Measurements from ENCODE around the gene TTC36. TPM values are rescaled to one million over a fixed set of nuclear protein-coding genes. Genes with fewer than 3 reads are reported as not detected.

The TTC36 gene
- total and polyA plus RNA-seq, 4 experiments from 2014 or later, result 0.39 to 1.2 (median 0.82) TPM

GRCh38 chr11:118503216-118503615, 24.1 kb upstream of the TTC36 start:
- POLR2A ChIA-PET (ENCODE audit: partially characterized antibody), result interaction anchor here (1.2 kb wide), 1 partner anchor 42 kb away, joined by 3 read pairs; no protein-coding TSS in a partner anchor

GRCh38 chr11:118511601-118512000, 15.7 kb upstream of the TTC36 start:
- H3K27ac ChIP-seq (ENCODE audit: low read depth, low read length), result no peak overlapping the region
- CTCF ChIA-PET (ENCODE audit: partially characterized antibody), result no interaction called here
- Mint-ChIP-seq H3K27me3 (no peaks in the 10 kb centered on the region), H3K27ac (peak overlapping the region in 3 of 7 donors; percentile 15 to 85 (median 70)), H3K4me3 (no peak overlapping the region), H3K9me3 (no peaks in the 10 kb centered on the region), H3K4me1 (peaks cover 6 to 15% (median 10%) of the 10 kb centered on the region in 4 donors), H3K36me3 (peaks cover 51 to 73% of the 10 kb centered on the region in 2 donors)
- POLR2A ChIA-PET (ENCODE audit: partially characterized antibody), result interaction anchor here (0.6 kb wide), 1 partner anchor 75 kb away, joined by 3 read pairs; the partner anchor contains the start of gene KMT2A
- no peaks in the 10 kb centered on the region for H3K9me3 ChIP-seq (ENCODE audit: control insufficient read depth in 1 of 2, low read length in 2 of 2)
- H3K4me1 ChIP-seq (ENCODE audit: insufficient read depth, low read length), result no peaks in the 10 kb centered on the region
- H3K27me3 ChIP-seq (ENCODE audit: insufficient read depth, low read length), result no peaks in the 10 kb centered on the region
- intact Hi-C loops (cut with micrococcal nuclease), result no loop called here
- no peak for DNase-seq
- H3K4me3 ChIP-seq (ENCODE audit: low read length in 2 of 2), result no peak overlapping the region
- H3K36me3 ChIP-seq (ENCODE audit: insufficient read depth, low read length), result peaks cover 88% of the 10 kb centered on the region

More at GRCh38 chr11:118503216-118503615, 24.1 kb upstream of the TTC36 start:
- H3K36me3 ChIP-seq (ENCODE audit: insufficient read depth, low read length), result peaks cover 95% of the 10 kb centered on the region
- no peaks in the 10 kb centered on the region for H3K4me1 ChIP-seq (ENCODE audit: insufficient read depth, low read length)
- no peak for DNase-seq
- Mint-ChIP-seq H3K36me3 (peaks cover 72 to 93% of the 10 kb centered on the region in 2 donors), H3K9me3 (no peaks in the 10 kb centered on the region), H3K4me3 (no peak overlapping the region), H3K27ac (peak overlapping the region in 2 of 7 donors; percentile 31 to 49), H3K27me3 (no peaks in the 10 kb centered on the region), H3K4me1 (peaks cover 0 to 7% (median 3%) of the 10 kb centered on the region in 4 donors)
- intact Hi-C loops (cut with micrococcal nuclease), result no loop called here
- H3K27ac ChIP-seq (ENCODE audit: low read depth, low read length), result no peak overlapping the region
- no peaks in the 10 kb centered on the region for H3K27me3 ChIP-seq (ENCODE audit: insufficient read depth, low read length)
- no peaks in the 10 kb centered on the region for H3K9me3 ChIP-seq (ENCODE audit: control insufficient read depth in 1 of 2, low read length in 2 of 2)
- CTCF ChIA-PET (ENCODE audit: partially characterized antibody), result interaction anchor here (1.4 kb wide), 1 partner anchor 15 kb away, joined by 3 read pairs; no protein-coding TSS in a partner anchor
- no peak overlapping the region for H3K4me3 ChIP-seq (ENCODE audit: low read length in 2 of 2)

- H3K27ac ChIP-seq (ENCODE audit: low read depth, low read length), result no peak overlapping the region
- Mint-ChIP-seq H3K9me3 (no peaks in the 10 kb centered on the region), H3K27me3 (no peaks in the 10 kb centered on the region), H3K36me3 (peaks cover 53 to 66% of the 10 kb centered on the region in 2 donors), H3K27ac (peak overlapping the region in 6 of 7 donors; percentile 22 to 91 (median 70)), H3K4me1 (peaks cover 6 to 15% (median 10%) of the 10 kb centered on the region in 4 donors), H3K4me3 (peak overlapping the region in 7 of 8 donors; percentile 1 to 56 (median 23))
- no peak for DNase-seq
- POLR2A ChIA-PET (ENCODE audit: partially characterized antibody), result interaction anchor here (1.9 kb wide), 1 partner anchor 78 kb away, joined by 6 read pairs; the partner anchor contains the start of gene KMT2A
- intact Hi-C loops (cut with micrococcal nuclease), result no loop called here
- no peak overlapping the region for H3K4me3 ChIP-seq (ENCODE audit: low read length in 2 of 2)
- H3K4me1 ChIP-seq (ENCODE audit: insufficient read depth, low read length), result no peaks in the 10 kb centered on the region
- CTCF ChIA-PET (ENCODE audit: partially characterized antibody), result no interaction called here
- no peaks in the 10 kb centered on the region for H3K27me3 ChIP-seq (ENCODE audit: insufficient read depth, low read length)
- H3K9me3 ChIP-seq (ENCODE audit: control insufficient read depth in 1 of 2, low read length in 2 of 2), result no peaks in the 10 kb centered on the region
- peaks cover 75% of the 10 kb centered on the region for H3K36me3 ChIP-seq (ENCODE audit: insufficient read depth, low read length)
Observed at GRCh38 chr11:118514103-118514502, 13.2 kb upstream of the TTC36 start.

GRCh38 chr11:118519549-118519948, 7.7 kb upstream of the TTC36 start:
- Mint-ChIP-seq H3K4me3 (no peak overlapping the region), H3K36me3 (peaks cover 50 to 69% of the 10 kb centered on the region in 2 donors), H3K9me3 (no peaks in the 10 kb centered on the region), H3K4me1 (peaks cover 0 to 5% (median 3%) of the 10 kb centered on the region in 4 donors), H3K27ac (peak overlapping the region in 3 of 7 donors; percentile 16 to 32 (median 17)), H3K27me3 (no peaks in the 10 kb centered on the region)
- Histone ChIP-seq H3K27ac (ENCODE audit: low read depth, low read length) (no peak overlapping the region), H3K4me1 (ENCODE audit: insufficient read depth, low read length) (no peaks in the 10 kb centered on the region), H3K4me3 (ENCODE audit: low read length in 2 of 2) (no peak overlapping the region), H3K9me3 (ENCODE audit: control insufficient read depth in 1 of 2, low read length in 2 of 2) (no peaks in the 10 kb centered on the region), H3K36me3 (ENCODE audit: insufficient read depth, low read length) (peaks cover 64% of the 10 kb centered on the region), H3K27me3 (ENCODE audit: insufficient read depth, low read length) (no peaks in the 10 kb centered on the region)
- ChIA-PET POLR2A (ENCODE audit: partially characterized antibody) (no interaction called here), CTCF (ENCODE audit: partially characterized antibody) (interaction anchor here (1.2 kb wide), 1 partner anchor 47 kb away, joined by 4 read pairs; no protein-coding TSS in a partner anchor)
- intact Hi-C loops (cut with micrococcal nuclease), result no loop called here
- no peak for DNase-seq

- Mint-ChIP-seq H3K4me1 (peaks cover 0 to 5% (median 2%) of the 10 kb centered on the region in 4 donors), H3K36me3 (peaks cover 35 to 57% of the 10 kb centered on the region in 2 donors), H3K27ac (no peak overlapping the region), H3K4me3 (no peak overlapping the region), H3K9me3 (peaks cover 0 to 2% (median 0%) of the 10 kb centered on the region in 8 donors), H3K27me3 (no peaks in the 10 kb centered on the region)
- peaks cover 3% of the 10 kb centered on the region for H3K4me1 ChIP-seq (ENCODE audit: insufficient read depth, low read length)
- H3K27ac ChIP-seq (ENCODE audit: low read depth, low read length), result no peak overlapping the region
- no peaks in the 10 kb centered on the region for H3K9me3 ChIP-seq (ENCODE audit: control insufficient read depth in 1 of 2, low read length in 2 of 2)
- ChIA-PET CTCF (ENCODE audit: partially characterized antibody) (no interaction called here), POLR2A (ENCODE audit: partially characterized antibody) (interaction anchor here (0.5 to 0.9 kb wide), 2 partner anchors 162 to 172 kb away, joined by 3 read pairs; partner anchors contain the start of gene UBE4A)
- H3K27me3 ChIP-seq (ENCODE audit: insufficient read depth, low read length), result no peaks in the 10 kb centered on the region
- intact Hi-C loops (cut with micrococcal nuclease), result no loop called here
- DNase-seq, result no peak
- peaks cover 48% of the 10 kb centered on the region for H3K36me3 ChIP-seq (ENCODE audit: insufficient read depth, low read length)
- no peak overlapping the region for H3K4me3 ChIP-seq (ENCODE audit: low read length in 2 of 2)
Observed at GRCh38 chr11:118521892-118522311, 5.4 kb upstream of the TTC36 start.

GRCh38 chr11:118522571-118523072, 4.7 kb upstream of the TTC36 start:
- ChIA-PET POLR2A (ENCODE audit: partially characterized antibody) (interaction anchor here (0.9 kb wide), 1 partner anchor 163 kb away, joined by 3 read pairs; the partner anchor contains the start of gene UBE4A), CTCF (ENCODE audit: partially characterized antibody) (interaction anchor here (1.4 kb wide), 1 partner anchor 149 kb away, joined by 3 read pairs; no protein-coding TSS in a partner anchor)
- Histone ChIP-seq H3K27me3 (ENCODE audit: insufficient read depth, low read length) (no peaks in the 10 kb centered on the region), H3K4me3 (ENCODE audit: low read length in 2 of 2) (no peak overlapping the region), H3K4me1 (ENCODE audit: insufficient read depth, low read length) (peaks cover 9% of the 10 kb centered on the region), H3K36me3 (ENCODE audit: insufficient read depth, low read length) (peaks cover 44% of the 10 kb centered on the region), H3K9me3 (ENCODE audit: control insufficient read depth in 1 of 2, low read length in 2 of 2) (no peaks in the 10 kb centered on the region), H3K27ac (ENCODE audit: low read depth, low read length) (no peak overlapping the region)
- peaks cover 0 to 2% (median 0%) of the 10 kb centered on the region in 8 donors for H3K9me3 Mint-ChIP-seq
- peaks cover 3 to 12% (median 5%) of the 10 kb centered on the region in 4 donors for H3K4me1 Mint-ChIP-seq
- DNase-seq, result no peak
- intact Hi-C loops (cut with micrococcal nuclease), result no loop called here
- no peak overlapping the region for H3K4me3 Mint-ChIP-seq
- peaks cover 35 to 54% of the 10 kb centered on the region in 2 donors for H3K36me3 Mint-ChIP-seq
- H3K27ac Mint-ChIP-seq, result peak overlapping the region in 3 of 7 donors; percentile 36 to 81 (median 57)
- H3K27me3 Mint-ChIP-seq, result no peaks in the 10 kb centered on the region

- POLR2A ChIA-PET (ENCODE audit: partially characterized antibody), result interaction anchor here (0.9 to 1.0 kb wide), 2 partner anchors 10 to 87 kb away, joined by 3 read pairs; no protein-coding TSS in a partner anchor
- peaks cover 39% of the 10 kb centered on the region for H3K36me3 ChIP-seq (ENCODE audit: insufficient read depth, low read length)
- intact Hi-C loops (cut with micrococcal nuclease), result no loop called here
- Mint-ChIP-seq H3K4me1 (peaks cover 10 to 26% (median 15%) of the 10 kb centered on the region in 4 donors), H3K27me3 (no peaks in the 10 kb centered on the region), H3K4me3 (no peak overlapping the region), H3K27ac (peak overlapping the region in 1 of 7 donors; percentile 60), H3K36me3 (peaks cover 30 to 48% of the 10 kb centered on the region in 2 donors), H3K9me3 (peaks cover 0 to 2% (median 0%) of the 10 kb centered on the region in 8 donors)
- no peaks in the 10 kb centered on the region for H3K27me3 ChIP-seq (ENCODE audit: insufficient read depth, low read length)
- no peaks in the 10 kb centered on the region for H3K9me3 ChIP-seq (ENCODE audit: control insufficient read depth in 1 of 2, low read length in 2 of 2)
- no peak overlapping the region for H3K27ac ChIP-seq (ENCODE audit: low read depth, low read length)
- CTCF ChIA-PET (ENCODE audit: partially characterized antibody), result interaction anchor here (1.4 kb wide), 1 partner anchor 151 kb away, joined by 3 read pairs; no protein-coding TSS in a partner anchor
- DNase-seq, result no peak
- H3K4me1 ChIP-seq (ENCODE audit: insufficient read depth, low read length), result peaks cover 12% of the 10 kb centered on the region
- H3K4me3 ChIP-seq (ENCODE audit: low read length in 2 of 2), result no peak overlapping the region
Observed at GRCh38 chr11:118524356-118524755, 2.9 kb upstream of the TTC36 start.
